Cardiac fibroblast (primary cell): ENCODE data around the gene MYD88.
"Not testable (repeated sequence)": the region's sequence is repeated elsewhere in the genome, so short reads cannot be mapped to it uniquely, and the experiment has no call there.

Source experiments
- DNase-seq, 2 donors: peaks; one replicate each; pipeline versions ENCODE4 v3.0.0 to v3.0.0-alpha.2; 2010; ENCODE audit warnings: low read depth in 2 of 2
- H3K4me3 ChIP-seq, 2 donors: replicated peaks in 1 of 2; 1 replicate in 1 of 2; 2 replicates in 1 of 2; pipeline ENCODE4 v1.5.1; 2011; ENCODE audit warnings: low read depth in 2 of 2, low read length in 2 of 2, mild to moderate bottlenecking in 2 of 2, moderate library complexity in 1 of 2
- TF ChIP-seq, protein P1 (sequence below): IDR thresholded peaks from one replicate; pipeline ENCODE4 v1.5.1; 2011; ENCODE audit warnings: low read depth, mild to moderate bottlenecking, low read length, inconsistent platforms

MYD88 gene

GRCh38 chr3:38157117-38157516, 18.7 kb downstream of the MYD88 start:
- no peak for DNase-seq
- TF ChIP-seq, protein P1, sequence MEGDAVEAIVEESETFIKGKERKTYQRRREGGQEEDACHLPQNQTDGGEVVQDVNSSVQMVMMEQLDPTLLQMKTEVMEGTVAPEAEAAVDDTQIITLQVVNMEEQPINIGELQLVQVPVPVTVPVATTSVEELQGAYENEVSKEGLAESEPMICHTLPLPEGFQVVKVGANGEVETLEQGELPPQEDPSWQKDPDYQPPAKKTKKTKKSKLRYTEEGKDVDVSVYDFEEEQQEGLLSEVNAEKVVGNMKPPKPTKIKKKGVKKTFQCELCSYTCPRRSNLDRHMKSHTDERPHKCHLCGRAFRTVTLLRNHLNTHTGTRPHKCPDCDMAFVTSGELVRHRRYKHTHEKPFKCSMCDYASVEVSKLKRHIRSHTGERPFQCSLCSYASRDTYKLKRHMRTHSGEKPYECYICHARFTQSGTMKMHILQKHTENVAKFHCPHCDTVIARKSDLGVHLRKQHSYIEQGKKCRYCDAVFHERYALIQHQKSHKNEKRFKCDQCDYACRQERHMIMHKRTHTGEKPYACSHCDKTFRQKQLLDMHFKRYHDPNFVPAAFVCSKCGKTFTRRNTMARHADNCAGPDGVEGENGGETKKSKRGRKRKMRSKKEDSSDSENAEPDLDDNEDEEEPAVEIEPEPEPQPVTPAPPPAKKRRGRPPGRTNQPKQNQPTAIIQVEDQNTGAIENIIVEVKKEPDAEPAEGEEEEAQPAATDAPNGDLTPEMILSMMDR: no peak
- H3K4me3 ChIP-seq: no peak overlapping the region

GRCh38 chr3:38157595-38157994, 19.1 kb downstream of the MYD88 start:
- H3K4me3 ChIP-seq: no peak overlapping the region
- peak in 1 of 2 donors; percentile 37 for DNase-seq
- TF ChIP-seq, protein P1: no peak

GRCh38 chr3:38158472-38158871, 20.0 kb downstream of the MYD88 start:
- no peak overlapping the region for H3K4me3 ChIP-seq
- TF ChIP-seq, protein P1: no peak
- no peak for DNase-seq

- not testable (repeated sequence) for DNase-seq, H3K4me3 ChIP-seq
These were observed 22.2 kb downstream of the MYD88 start for GRCh38 chr3:38160704-38161103.

GRCh38 chr3:38163117-38163840, 24.8 kb downstream of the MYD88 start:
- no peak for DNase-seq
- no peak overlapping the region for H3K4me3 ChIP-seq
- TF ChIP-seq, protein P1: peak; percentile 7

- no peak for DNase-seq
- TF ChIP-seq, protein P1: no peak
- peak overlapping the region; percentile 86 to 87 for H3K4me3 ChIP-seq
These were observed 25.6 kb downstream of the MYD88 start for GRCh38 chr3:38163841-38164642.

- H3K4me3 ChIP-seq: peak overlapping the region; percentile 86 to 87
- TF ChIP-seq, protein P1: no peak
- no peak for DNase-seq
These were observed 26.1 kb downstream of the MYD88 start for GRCh38 chr3:38164643-38164951.
